ENCODE data around the gene BAG2.

The BAG2 gene

DNA sequence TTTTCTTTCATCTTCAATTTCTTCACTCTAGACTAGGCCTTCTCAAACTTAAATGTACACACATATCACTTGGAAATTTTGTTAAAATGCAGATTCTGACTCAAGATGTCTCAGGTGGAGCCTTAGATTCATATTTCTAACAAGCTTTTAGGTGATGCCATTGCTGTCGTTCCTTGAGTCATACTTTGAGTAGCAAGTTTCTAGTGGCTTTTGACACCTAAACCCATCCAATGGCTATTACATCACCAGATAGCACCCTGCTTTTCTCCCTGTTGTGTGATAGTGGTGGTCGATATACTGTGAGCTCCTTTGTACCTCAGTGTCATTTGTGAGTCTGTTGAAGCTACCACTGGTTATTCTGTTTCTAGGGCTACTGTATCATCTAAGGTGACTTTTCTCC is 34.8 kb upstream of the BAG2 start:
- H3K27me3 ChIP-seq (ENCODE audit: low read length): no peaks in the 10 kb centered on the region
- no peak overlapping the region for H3K9ac ChIP-seq (ENCODE audit: low read length)
- H3K4me2 ChIP-seq (ENCODE audit: low read depth, low read length, poor library complexity, severe bottlenecking): no peak overlapping the region
- H3K9me3 ChIP-seq (ENCODE audit: insufficient read depth, low read length): no peaks in the 10 kb centered on the region
- H2AFZ ChIP-seq (ENCODE audit: low read depth, low read length, severe bottlenecking): no peak overlapping the region
- H3K9me2 ChIP-seq (replicated peaks; ENCODE audit: insufficient read depth, low read length): no peaks in the 10 kb centered on the region
- no peak overlapping the region for H3K4me3 ChIP-seq (ENCODE audit: insufficient read depth, low read length, poor library complexity, severe bottlenecking)
- TF ChIP-seq CTCF (IDR thresholded peaks at IDR 0.05; ENCODE audit: insufficient read depth, low read length, poor library complexity, severe bottlenecking) (no peak), EZH2phosphoT487 (conservative IDR thresholded peaks at IDR 0.05; ENCODE audit: low read length) (no peak)
- no peaks in the 10 kb centered on the region for H3K79me2 ChIP-seq (ENCODE audit: insufficient read depth, low read length)
- no peaks in the 10 kb centered on the region for H3F3A ChIP-seq (ENCODE audit: insufficient read depth)
- peaks cover 57% of the 10 kb centered on the region for H3K36me3 ChIP-seq (ENCODE audit: low read length)
- no peak overlapping the region for H3K27ac ChIP-seq (ENCODE audit: low read depth, low read length)
- H4K20me1 ChIP-seq (ENCODE audit: low read depth, low read length): no peaks in the 10 kb centered on the region

DNA sequence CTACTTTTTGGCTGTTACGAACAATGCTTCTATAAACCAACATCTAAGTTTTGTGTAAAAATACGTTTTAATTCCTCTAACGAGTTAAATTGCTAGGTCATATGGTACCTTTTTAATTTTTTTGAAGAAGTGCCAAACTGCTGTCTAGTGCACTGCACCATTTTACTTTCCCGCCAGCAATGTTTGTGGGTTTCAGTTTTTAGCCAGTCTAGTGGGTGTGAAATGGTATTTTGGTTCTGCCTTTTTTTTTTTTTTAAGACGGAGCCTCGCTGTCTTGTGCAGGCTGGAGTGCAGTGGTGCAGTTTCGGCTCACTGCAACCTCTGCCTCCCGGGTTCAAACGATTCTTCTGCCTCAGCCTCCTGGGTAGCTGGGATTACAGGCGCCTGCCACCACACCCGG is 34.1 kb upstream of the BAG2 start:
- Histone ChIP-seq H3K9me3 (ENCODE audit: insufficient read depth, low read length) (no peaks in the 10 kb centered on the region), H3K9ac (ENCODE audit: low read length) (no peak overlapping the region), H3K27ac (ENCODE audit: low read depth, low read length) (no peak overlapping the region), H3K36me3 (ENCODE audit: low read length) (peaks cover 60% of the 10 kb centered on the region), H4K20me1 (ENCODE audit: low read depth, low read length) (no peaks in the 10 kb centered on the region), H3K4me3 (ENCODE audit: insufficient read depth, low read length, poor library complexity, severe bottlenecking) (no peak overlapping the region), H3K9me2 (replicated peaks; ENCODE audit: insufficient read depth, low read length) (no peaks in the 10 kb centered on the region), H3K4me2 (ENCODE audit: low read depth, low read length, poor library complexity, severe bottlenecking) (no peak overlapping the region), H2AFZ (ENCODE audit: low read depth, low read length, severe bottlenecking) (no peak overlapping the region), H3F3A (ENCODE audit: insufficient read depth) (no peaks in the 10 kb centered on the region), H3K27me3 (ENCODE audit: low read length) (no peaks in the 10 kb centered on the region), H3K79me2 (ENCODE audit: insufficient read depth, low read length) (no peaks in the 10 kb centered on the region)
- TF ChIP-seq CTCF (IDR thresholded peaks at IDR 0.05; ENCODE audit: insufficient read depth, low read length, poor library complexity, severe bottlenecking): no peak
- no peak for TF ChIP-seq EZH2phosphoT487 (conservative IDR thresholded peaks at IDR 0.05; ENCODE audit: low read length)

- no peaks in the 10 kb centered on the region for H3F3A ChIP-seq (ENCODE audit: insufficient read depth)
- H3K4me2 ChIP-seq (ENCODE audit: low read depth, low read length, poor library complexity, severe bottlenecking): no peak overlapping the region
- no peaks in the 10 kb centered on the region for H3K9me2 ChIP-seq (replicated peaks; ENCODE audit: insufficient read depth, low read length)
- H2AFZ ChIP-seq (ENCODE audit: low read depth, low read length, severe bottlenecking): no peak overlapping the region
- no peaks in the 10 kb centered on the region for H3K9me3 ChIP-seq (ENCODE audit: insufficient read depth, low read length)
- H4K20me1 ChIP-seq (ENCODE audit: low read depth, low read length): no peaks in the 10 kb centered on the region
- no peak for TF ChIP-seq EZH2phosphoT487 (conservative IDR thresholded peaks at IDR 0.05; ENCODE audit: low read length)
- TF ChIP-seq CTCF (IDR thresholded peaks at IDR 0.05; ENCODE audit: insufficient read depth, low read length, poor library complexity, severe bottlenecking): no peak
- H3K4me3 ChIP-seq (ENCODE audit: insufficient read depth, low read length, poor library complexity, severe bottlenecking): no peak overlapping the region
- H3K36me3 ChIP-seq (ENCODE audit: low read length): peaks cover 37% of the 10 kb centered on the region
- no peaks in the 10 kb centered on the region for H3K27me3 ChIP-seq (ENCODE audit: low read length)
- no peaks in the 10 kb centered on the region for H3K79me2 ChIP-seq (ENCODE audit: insufficient read depth, low read length)
- no peak overlapping the region for H3K9ac ChIP-seq (ENCODE audit: low read length)
- no peak overlapping the region for H3K27ac ChIP-seq (ENCODE audit: low read depth, low read length)
Observed at GRCh38 chr6:57141451-57142177, 30.5 kb upstream of the BAG2 start.
